Tibial nerve (tissue), 4 donors: ENCODE data around the gene CHSY3.

Experiments used
- CTCF ChIP-seq, 5 experiments: fragments of 200-600 bp in 3 of 5; fragments of 450-650 bp in 2 of 5; sonication (generic) in 3 of 5; IDR thresholded peaks; one replicate each; pipeline ENCODE4 v1.5.1; 2016 to 2019; ENCODE audit warnings: antibody characterized with exemption in 5 of 5, mild to moderate bottlenecking in 3 of 5, moderate library complexity in 2 of 5
- EP300 ChIP-seq, 2 donors: sonication (generic); formaldehyde crosslinking; IDR thresholded peaks; one replicate each; pipeline ENCODE4 v1.6.1; 2017; ENCODE audit warnings: antibody characterized with exemption in 2 of 2, mild to moderate bottlenecking in 1 of 2
- POLR2A ChIP-seq, 2 donors: fragments of 450-650 bp; IDR thresholded peaks; one replicate each; pipeline ENCODE4 v1.6.1; 2017; ENCODE audit warnings: antibody characterized with exemption in 2 of 2, mild to moderate bottlenecking in 2 of 2, moderate library complexity in 2 of 2

- TF ChIP-seq CTCF (IDR thresholded peaks at IDR 0.05): no peak
- no peak for TF ChIP-seq EP300 (IDR thresholded peaks at IDR 0.05)
- no peak for TF ChIP-seq POLR2A (IDR thresholded peaks at IDR 0.05)
These were observed 46.8 kb downstream of the CHSY3 start for GRCh38 chr5:129951039-129951438.
